HG03196 (cell line): Measurements from ENCODE around the gene TBC1D16.

Experiments
- ATAC-seq: cut with Tn5 transposase; IDR thresholded peaks from one replicate; pipeline ENCODE4 v1.9.1; 2021; ENCODE audit not compliant: unreplicated experiment

Gene TBC1D16

GRCh38 chr17:80035687-80035936, at the start of gene TBC1D16:
Gene TBC1D16 (minus strand): TSS chr17:80035872. CDS start chr17:80013547, 22,325 bp downstream.
- ATAC-seq = peak; percentile 54

GRCh38 chr17:80084773-80085172, 49.1 kb upstream of the TBC1D16 start:
- ATAC-seq = no peak

GRCh38 chr17:80083136-80083661, 47.5 kb upstream of the TBC1D16 start:
- ATAC-seq = no peak

- no peak for ATAC-seq
These were observed 46.9 kb upstream of the TBC1D16 start for GRCh38 chr17:80082403-80083135.

- ATAC-seq = no peak
These were observed 45.9 kb upstream of the TBC1D16 start for GRCh38 chr17:80081596-80081995.

GRCh38 chr17:80080081-80080480, 44.4 kb upstream of the TBC1D16 start:
- no peak for ATAC-seq

- no peak for ATAC-seq
These were observed 36.7 kb upstream of the TBC1D16 start for GRCh38 chr17:80072410-80072809.

GRCh38 chr17:80071116-80071841, 35.6 kb upstream of the TBC1D16 start:
- no peak for ATAC-seq

GRCh38 chr17:80070375-80071115, 34.9 kb upstream of the TBC1D16 start:
- no peak for ATAC-seq

- ATAC-seq = no peak
These were observed 32.9 kb upstream of the TBC1D16 start for GRCh38 chr17:80068301-80069222.

- ATAC-seq = no peak
These were observed 31.8 kb upstream of the TBC1D16 start for GRCh38 chr17:80067393-80067986.

GRCh38 chr17:80065478-80066170, 30.0 kb upstream of the TBC1D16 start:
- no peak for ATAC-seq

GRCh38 chr17:80064696-80065095, 29.0 kb upstream of the TBC1D16 start:
- no peak for ATAC-seq

- no peak for ATAC-seq
These were observed 28.3 kb upstream of the TBC1D16 start for GRCh38 chr17:80063830-80064585.

- ATAC-seq = no peak
These were observed 25.7 kb upstream of the TBC1D16 start for GRCh38 chr17:80061421-80061820.

GRCh38 chr17:80060644-80061043, 25.0 kb upstream of the TBC1D16 start:
- no peak for ATAC-seq

GRCh38 chr17:80058311-80058955, 22.8 kb upstream of the TBC1D16 start:
- no peak for ATAC-seq

GRCh38 chr17:80055597-80055996, 19.9 kb upstream of the TBC1D16 start:
- ATAC-seq = no peak
